NK-92 (cell line): Measurements from ENCODE around the gene RPL41.
A peak's percentile ranks its signal among the peaks of the same experiment; 100 is the strongest.
"Not testable (repeated sequence)": the region's sequence is repeated elsewhere in the genome, so short reads cannot be mapped to it uniquely, and the experiment has no call there.

ENCODE experiments used
- DNase-seq: peaks from one replicate; lab custom pipeline; 2025; ENCODE audit not compliant: unreplicated experiment; lab: John Stamatoyannopoulos, UW

RPL41 gene

DNA sequence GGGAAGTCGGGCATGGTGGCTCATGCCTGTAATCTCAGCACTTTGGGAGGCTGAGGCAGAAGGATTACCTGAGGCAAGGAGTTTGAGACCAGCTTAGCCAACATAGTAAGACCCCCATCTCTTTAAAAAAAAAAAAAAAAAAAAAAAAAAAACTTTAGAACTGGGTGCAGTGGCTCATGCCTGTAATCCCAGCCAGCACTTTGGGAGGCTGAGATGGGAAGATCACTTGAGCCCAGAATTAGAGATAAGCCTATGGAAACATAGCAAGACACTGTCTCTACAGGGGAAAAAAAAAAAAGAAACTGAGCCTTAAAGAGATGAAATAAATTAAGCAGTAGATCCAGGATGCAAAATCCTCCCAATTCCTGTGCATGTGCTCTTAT, 13.8 kb upstream of the RPL41 start:
- no peak for DNase-seq

DNA sequence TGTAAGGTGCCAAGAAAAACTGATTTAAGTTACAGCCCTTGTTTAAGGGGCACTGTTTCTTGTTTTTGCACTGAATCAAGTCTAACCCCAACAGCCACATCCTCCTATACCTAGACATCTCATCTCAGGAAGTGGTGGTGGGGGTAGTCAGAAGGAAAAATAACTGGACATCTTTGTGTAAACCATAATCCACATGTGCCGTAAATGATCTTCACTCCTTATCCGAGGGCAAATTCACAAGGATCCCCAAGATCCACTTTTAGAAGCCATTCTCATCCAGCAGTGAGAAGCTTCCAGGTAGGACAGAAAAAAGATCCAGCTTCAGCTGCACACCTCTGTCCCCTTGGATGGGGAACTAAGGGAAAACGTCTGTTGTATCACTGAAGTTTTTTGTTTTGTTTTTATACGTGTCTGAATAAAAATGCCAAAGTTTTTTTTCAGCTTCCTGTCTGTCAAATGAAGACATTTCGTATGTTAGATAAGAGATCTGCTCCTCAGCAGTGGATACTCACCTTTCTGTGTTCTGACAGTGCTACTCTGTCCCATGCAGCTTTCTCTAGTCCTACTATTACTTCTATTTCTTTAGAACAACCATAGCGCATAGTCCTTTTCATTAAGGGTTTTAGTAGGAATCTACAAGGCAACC, 13.2 kb upstream of the RPL41 start:
- DNase-seq, result no peak

DNA sequence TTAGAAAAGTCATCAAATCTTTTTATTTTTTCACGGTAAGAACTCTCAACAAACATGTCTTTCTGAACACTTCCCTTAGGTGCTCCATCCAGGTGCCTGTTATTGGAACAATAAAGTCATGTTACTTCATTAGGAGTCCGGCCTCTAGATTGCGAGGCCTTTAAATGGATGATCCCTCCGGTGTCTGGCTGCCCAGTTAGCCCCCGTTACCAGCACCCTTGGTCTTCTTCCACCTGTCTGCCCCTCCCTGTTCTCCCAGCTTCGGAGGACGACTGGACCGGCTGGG, 12.7 kb upstream of the RPL41 start:
- no peak for DNase-seq

DNA sequence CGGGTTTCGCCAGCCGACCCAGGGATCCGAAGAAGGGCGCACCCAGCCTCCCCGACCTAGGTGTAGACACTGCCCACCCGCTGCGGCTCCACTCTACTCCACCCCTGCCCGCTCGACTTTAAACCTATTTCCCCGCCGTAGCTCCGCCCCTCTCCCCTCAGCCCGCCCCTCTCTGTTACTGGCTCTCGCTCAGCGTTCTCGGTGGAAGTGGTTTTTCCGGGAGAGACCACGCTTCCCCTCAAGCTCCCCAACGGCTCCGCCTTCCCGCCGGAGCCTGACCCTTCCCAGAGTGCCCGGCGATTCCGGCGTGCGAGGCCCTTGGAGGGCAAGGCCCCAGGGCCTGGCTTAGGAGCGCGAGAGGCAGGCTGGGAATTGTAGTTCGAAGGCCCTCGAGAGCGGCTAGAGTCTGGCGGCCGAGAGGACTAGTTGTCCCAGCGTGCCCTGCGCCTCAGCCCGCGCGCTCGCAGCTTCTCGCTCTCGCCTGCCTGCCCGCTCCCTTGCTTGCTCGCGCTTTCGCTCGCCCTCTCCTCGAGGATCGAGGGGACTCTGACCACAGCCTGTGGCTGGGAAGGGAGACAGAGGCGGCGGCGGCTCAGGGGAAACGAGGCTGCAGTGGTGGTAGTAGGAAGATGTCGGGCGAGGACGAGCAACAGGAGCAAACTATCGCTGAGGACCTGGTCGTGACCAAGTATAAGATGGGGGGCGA, 12.2 kb upstream of the RPL41 start, which contains the start of gene PA2G4:
Gene PA2G4 (plus strand): TSS at position 451 of the 706 bp plus-strand sequence. CDS start 179 bp downstream, at position 630.
- peak; percentile 76 for DNase-seq

DNA sequence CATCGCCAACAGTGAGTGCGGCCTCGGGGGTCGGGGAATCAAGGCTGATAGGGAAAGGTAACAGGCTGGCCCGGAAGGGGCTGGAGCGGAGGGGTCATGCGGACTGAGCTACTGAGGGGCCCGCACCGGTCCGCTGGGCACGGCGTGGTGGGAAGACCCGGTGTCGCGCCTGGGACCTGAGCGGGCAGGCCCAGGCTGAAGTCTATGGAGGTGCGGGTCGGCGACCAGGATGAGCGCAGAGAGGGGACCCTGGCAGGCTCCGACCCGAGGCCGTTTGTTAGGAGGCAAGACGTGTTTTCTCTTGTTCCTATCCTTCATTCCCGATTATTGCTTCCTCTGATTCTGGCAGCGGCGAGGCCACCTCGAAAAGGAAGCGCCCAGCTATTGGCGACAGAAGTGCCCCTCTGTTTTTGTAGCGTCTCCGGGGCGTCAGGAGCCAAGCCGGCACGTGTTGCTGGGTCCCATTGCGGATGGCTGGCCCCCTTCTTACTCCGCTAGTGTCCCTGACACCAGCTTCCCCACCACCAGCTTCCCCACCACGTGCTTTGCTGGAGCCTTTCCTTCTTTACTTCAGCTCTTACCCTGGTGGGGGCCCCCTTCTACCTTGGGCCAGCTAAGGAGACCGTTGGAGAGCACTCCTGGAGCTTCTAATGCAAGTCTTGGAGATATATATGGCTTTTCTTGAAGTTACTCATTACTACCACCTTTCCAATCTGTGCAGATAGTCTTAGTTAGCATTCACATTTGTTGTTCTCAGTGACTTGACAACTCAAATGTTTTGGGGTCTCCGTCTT, 11.4 kb upstream of the RPL41 start:
- no peak for DNase-seq

DNA sequence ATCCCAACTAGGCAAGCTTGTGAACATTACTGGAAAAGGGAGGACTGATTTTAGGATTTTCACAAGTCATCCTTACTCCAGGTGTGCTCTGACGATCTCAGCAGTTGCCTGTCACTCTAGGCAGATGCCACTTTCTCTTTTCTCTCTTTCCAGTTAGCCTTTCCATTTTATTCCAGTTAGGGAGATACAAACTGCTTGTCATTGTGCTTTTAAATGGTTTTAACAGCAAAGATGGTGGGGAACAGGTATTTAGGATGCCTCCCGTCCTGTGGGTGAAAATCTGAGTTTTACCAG, 10.9 kb upstream of the RPL41 start:
- DNase-seq, result no peak

DNA sequence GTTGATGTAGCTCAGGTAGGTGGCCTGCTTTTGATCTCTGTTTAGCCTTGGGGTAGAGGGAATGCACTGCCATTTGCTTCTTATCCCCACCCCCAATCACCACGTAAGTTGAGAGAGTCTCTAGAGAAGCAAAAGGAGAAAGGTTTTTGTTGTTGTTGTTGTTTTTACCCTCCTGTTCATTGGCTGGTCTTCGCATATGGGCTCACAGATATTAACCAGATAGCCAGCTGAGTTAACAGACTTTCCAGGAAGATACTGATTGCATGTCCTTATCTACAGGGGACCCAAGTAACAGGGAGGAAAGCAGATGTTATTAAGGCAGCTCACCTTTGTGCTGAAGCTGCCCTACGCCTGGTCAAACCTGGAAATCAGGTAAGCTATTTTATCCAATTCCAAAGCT, 9.2 kb upstream of the RPL41 start:
- DNase-seq, result no peak

DNA sequence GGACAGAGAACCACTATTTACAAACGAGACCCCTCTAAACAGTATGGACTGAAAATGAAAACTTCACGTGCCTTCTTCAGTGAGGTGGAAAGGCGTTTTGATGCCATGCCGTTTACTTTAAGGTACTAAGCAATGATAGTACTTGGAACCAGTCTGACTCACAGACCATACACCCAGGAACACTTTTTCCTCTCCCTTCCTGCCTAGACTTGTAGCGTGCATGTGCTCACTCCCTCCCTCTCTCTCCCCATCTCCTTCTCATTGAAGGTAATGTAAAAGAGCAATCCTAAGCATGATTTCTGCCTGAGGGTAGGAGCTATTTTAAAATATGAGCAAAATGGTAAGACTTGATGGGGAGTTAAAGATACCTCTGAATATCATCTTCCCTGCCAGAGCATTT, 5.9 kb upstream of the RPL41 start:
- no peak for DNase-seq

DNA sequence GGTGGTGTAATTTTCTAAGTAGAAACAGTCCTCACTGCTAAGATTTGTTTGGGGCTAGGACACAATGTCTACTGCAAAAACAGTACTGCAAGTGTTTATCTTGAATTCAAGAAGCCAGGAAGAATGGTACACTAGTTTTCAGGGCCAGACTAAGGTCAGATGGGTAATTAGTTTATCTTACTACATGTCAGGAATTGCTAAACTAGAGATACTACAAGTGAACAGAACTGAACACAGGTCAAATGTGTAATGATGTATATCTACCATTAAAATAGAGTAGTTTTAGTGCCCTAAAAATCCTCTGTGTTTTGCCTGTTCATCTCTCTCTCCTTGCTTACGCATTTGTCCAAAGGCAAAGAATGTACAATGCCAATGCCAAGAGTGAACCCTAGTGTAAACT, 2.3 kb upstream of the RPL41 start:
- no peak for DNase-seq

DNA sequence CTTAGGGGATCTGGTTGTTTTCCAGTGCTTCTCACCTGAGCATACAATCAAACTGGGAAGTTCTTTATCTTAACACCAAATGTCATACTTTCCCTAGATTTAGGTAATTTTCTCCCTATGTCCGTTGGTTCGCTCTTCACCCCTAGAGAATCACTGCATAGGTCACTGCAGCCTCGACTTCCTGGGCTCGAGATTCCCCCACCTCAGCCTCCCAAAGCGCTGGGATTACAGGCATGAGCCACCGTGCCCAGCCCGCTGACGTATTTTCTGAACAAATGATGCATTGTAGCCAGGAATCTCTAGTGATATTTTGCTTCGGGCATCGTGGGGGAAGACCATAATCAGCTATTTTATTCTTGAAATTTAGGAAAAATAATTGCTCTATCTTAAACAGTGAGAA, 1.1 kb upstream of the RPL41 start:
- no peak for DNase-seq

DNA sequence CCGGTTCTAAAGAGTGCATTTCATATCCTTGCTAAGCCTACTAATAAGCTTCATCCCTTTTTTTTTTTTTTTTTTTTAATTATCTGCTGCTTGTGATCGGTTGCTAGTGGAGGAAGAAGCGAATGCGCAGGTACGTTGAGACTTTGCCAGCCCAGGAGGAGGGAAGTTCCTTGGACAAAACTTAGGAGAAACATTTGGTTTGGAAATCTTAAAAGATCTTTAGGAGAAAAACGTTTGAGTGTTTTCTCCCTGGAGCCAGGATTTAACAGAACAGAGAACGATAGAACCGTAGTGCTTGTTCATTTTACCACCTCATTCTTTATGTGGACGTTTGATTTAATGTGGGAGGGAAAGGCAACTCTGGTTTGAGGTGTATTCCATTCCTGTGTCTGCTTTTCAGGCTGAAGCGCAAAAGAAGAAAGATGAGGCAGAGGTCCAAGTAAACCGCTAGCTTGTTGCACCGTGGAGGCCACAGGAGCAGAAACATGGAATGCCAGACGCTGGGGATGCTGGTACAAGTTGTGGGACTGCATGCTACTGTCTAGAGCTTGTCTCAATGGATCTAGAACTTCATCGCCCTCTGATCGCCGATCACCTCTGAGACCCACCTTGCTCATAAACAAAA, 761 bp downstream of the RPL41 start:
- DNase-seq, result not testable (repeated sequence)

DNA sequence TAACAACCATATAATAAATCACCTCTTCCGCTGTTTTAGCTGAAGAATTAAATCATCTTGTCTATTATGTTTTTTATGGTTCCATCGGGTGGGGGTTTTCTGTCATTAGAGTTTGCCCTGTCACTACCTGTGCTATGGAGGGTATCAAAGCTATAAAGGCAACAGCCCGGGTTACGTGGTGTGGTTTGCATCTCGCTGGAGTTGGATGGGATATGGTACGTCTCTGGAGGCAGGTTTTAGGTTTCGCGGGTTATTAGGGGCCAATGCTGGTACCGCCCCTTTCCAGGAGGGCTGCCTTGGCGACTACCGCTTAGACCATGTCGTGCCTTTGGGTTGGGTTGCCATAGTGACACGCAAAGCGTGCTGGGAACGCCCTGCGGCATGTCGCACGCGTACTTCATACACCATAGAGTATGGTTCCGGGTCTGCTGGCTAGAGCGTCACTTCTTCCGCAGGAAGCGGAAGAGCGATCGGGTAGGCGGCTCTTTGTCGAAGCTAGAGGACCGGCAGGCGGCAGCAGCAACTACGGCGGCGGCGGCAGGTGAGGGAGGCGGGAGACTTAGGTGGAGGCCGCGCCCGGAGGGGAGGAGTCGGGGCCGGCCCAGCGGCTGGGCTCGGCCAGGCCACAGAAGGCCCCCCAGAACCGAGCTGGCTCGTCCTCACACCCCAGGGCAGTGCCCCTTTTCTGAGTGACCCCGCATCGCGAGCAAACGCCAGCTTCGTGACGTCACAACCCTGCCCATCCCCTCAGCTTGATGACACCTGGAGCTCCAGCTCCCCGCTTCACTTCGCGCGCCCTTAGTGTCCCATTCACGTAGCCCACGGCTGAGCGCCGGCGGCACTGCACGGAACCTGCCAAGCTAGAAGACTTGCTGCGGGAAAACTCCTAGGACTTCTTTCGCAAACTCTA, 1.6 kb downstream of the RPL41 start, which contains the start of gene ZC3H10:
Gene ZC3H10 (plus strand): TSS at position 489 of the 910 bp plus-strand sequence. CDS start 2,297 bp downstream, outside the sequence.
- peak; percentile 73 for DNase-seq

DNA sequence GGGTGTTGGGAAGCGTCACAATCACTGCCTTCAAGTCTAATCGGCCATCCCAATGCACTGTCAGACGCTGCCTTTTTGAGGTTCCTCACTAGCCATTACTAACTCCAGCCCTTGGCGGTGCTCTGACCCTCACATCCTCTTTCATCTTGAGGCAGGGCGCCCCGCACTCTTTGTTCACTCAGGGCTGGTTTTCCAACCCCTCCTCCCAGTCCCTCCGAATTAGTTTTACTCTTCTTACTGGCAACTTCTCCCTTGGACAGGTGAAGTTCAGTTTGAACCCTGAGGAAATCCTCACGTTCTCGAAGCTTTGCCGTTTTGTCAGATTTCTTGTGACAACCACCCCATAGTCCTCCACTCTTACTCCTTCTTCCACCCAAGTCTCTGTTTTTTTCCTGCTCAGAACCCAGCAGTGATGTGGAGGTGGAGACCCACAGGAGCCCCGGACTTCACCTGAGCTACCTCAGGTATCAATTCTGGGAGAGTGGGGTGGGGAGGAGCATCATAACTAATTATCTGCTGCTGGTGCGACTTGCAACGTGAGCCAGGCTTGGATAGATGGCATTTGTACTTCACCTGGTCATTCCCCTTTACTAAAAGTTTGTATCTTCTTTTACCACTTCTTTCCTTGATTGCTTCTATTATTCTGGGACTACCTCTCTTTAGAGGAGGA, 2.4 kb downstream of the RPL41 start:
- no peak for DNase-seq

DNA sequence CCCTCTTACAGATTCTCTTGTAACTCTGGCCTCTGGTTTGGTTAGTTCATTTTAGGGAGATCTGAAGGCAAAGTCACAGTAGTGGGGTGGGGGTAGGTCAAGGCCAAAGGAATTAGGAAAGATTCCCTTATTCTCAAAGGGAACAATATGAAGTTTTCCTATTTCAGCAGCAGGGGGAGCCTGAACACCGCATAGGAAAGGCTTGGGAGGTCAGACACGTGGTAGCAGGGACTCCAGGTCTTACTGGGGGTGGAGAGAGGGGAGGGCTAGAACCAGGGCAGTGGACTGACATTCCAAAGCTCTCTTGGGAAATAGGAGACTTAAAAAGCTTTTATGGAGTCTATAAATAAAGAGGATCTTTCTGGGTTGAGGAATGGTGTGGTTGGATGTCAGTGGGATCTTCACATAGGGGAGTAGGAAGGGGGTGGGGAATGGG, 2.9 kb downstream of the RPL41 start:
- DNase-seq, result no peak

DNA sequence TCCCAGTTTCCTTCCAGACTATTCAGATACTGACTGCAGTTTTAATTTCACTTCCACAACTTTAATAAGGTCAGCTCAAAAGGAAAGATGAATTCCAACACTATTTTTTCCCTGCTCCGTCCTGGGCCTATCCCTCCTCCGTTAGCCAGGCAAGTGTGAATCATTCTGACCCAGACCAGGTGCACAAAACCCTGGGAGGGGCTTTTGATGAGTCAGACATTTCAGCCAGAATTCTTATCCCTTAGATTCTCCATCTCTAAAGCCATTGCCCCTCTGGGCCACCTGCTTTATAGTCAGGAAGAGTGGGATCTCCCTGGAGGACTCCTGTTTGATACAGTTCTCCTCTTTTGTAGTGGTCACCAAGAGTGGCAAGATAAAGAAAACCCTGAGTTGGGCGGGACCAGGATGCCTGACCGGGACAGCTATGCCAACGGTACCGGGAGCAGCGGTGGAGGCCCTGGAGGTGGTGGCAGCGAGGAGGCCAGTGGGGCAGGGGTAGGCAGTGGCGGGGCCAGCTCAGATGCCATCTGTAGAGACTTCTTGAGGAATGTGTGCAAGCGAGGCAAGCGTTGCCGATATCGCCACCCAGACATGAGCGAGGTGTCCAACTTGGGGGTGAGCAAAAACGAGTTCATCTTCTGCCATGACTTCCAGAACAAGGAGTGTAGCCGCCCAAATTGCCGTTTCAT, 3.9 kb downstream of the RPL41 start:
- DNase-seq, result no peak

DNA sequence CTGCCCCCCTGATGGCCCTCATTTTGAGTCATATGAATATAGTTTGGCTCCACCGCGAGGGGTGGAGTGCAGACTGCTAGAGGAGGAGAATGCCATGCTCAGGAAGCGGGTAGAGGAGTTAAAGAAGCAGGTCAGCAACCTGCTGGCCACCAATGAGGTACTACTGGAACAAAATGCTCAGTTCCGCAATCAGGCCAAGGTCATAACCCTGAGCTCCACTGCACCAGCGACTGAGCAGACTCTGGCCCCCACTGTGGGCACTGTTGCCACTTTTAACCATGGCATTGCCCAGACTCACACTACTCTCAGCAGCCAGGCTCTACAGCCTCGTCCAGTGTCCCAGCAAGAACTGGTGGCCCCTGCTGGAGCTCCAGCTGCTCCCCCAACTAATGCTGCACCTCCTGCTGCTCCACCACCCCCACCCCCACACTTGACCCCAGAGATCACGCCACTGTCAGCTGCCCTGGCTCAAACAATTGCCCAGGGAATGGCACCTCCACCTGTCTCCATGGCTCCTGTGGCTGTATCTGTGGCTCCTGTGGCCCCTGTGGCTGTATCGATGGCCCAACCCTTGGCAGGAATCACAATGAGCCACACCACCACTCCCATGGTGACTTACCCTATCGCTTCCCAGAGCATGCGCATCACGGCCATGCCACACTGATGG, 4.9 kb downstream of the RPL41 start:
- DNase-seq, result no peak

DNA sequence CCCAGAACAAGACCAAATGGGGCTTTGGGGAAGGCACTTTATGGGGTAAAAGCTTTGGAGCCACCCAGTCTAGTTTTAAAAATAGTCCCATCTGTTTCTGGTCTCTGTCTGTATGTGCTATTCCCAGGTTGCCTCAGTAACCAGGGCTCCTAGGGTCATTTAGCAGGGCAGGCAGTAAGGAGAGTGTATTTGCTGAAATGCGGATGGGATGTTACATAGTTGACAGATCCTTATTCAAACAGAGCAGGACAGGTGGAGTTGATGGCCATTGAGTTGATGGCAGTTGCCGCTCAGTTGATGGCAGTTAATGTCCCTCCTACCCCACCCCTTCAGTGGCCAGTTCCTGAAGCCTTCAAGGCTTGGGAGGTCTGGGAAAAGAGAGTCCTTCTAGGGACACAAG, 6.2 kb downstream of the RPL41 start:
- DNase-seq, result no peak

DNA sequence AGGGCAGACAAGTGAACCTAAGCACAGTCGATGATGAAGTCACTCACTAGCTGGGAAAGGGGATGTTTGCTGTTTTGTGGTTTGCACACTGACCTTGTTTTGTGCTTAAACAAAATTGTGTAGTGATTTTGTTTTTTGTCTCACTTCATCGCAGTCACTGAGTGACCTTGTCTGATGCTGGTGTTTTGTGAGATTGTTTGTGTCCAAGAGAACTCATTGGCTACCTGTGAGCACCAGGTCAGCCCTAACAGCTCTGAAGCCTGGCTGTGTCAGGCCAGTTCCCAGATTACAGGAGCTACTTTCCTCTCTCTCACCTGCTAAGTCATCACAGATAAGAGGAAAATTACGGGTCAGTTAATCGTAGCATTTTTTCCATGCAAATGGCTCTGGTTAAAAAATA, 7.7 kb downstream of the RPL41 start:
- no peak for DNase-seq

DNA sequence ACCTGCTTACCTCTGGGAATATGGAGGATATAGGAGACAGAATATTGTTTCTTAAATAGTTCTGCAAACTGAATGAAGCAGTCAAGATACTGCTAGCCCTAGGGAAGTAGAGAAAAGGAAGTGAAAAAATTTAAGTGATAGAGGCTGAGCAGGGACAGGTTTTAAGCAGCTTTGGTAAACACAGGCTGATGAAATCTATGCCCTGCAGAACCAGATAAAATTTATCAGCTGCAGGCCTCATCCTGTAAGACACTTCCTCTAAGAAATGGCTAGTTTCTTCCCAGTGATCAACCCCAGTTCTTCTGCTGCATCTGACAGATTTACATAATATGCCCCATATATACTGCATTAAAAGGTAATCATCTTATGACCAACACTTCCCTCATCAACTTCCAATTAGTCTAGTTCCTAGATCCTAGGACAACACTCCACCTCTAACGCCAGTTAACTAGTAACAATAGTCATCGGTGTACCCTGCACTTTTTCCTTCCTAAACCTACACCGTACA, 10.4 kb downstream of the RPL41 start:
- DNase-seq, result no peak
